Stomach (tissue), 4 donors: Measurements from ENCODE around the gene PARP1.

Experiments
- CTCF ChIP-seq, 7 experiments: fragments of 450-650 bp in 4 of 7; fragments of 200-600 bp in 3 of 7; sonication (generic) in 3 of 7; IDR thresholded peaks; one replicate each; pipeline ENCODE4 v1.5.1; 2016 to 2019; ENCODE audit warnings: antibody characterized with exemption in 7 of 7, control low read depth in 2 of 7, mild to moderate bottlenecking in 1 of 7
- EP300 ChIP-seq: sonication (generic); formaldehyde crosslinking; IDR thresholded peaks from one replicate; pipeline ENCODE4 v1.6.1; 2017; ENCODE audit warnings: antibody characterized with exemption
- POLR2A ChIP-seq, 4 donors: fragments of 450-650 bp; IDR thresholded peaks; one replicate each; pipeline ENCODE4 v1.6.1; 2016; ENCODE audit warnings: antibody characterized with exemption in 4 of 4, control low read depth in 2 of 4, mild to moderate bottlenecking in 1 of 4, moderate library complexity in 1 of 4
- POLR2AphosphoS5 ChIP-seq, 3 donors: sonication (generic); formaldehyde crosslinking; IDR thresholded peaks; one replicate each; pipeline ENCODE4 v1.6.1; 2016; ENCODE audit warnings: antibody characterized with exemption in 3 of 3

GRCh38 chr1:226433341-226433720 lies 25.4 kb upstream of the PARP1 start:
- TF ChIP-seq CTCF (IDR thresholded peaks at IDR 0.05) = no peak
- no peak for TF ChIP-seq POLR2AphosphoS5 (IDR thresholded peaks at IDR 0.05)
- TF ChIP-seq POLR2A (IDR thresholded peaks at IDR 0.05) = no peak
- TF ChIP-seq EP300 = no peak
